ENCODE results near the gene UNC5A.

UNC5A gene

DNA sequence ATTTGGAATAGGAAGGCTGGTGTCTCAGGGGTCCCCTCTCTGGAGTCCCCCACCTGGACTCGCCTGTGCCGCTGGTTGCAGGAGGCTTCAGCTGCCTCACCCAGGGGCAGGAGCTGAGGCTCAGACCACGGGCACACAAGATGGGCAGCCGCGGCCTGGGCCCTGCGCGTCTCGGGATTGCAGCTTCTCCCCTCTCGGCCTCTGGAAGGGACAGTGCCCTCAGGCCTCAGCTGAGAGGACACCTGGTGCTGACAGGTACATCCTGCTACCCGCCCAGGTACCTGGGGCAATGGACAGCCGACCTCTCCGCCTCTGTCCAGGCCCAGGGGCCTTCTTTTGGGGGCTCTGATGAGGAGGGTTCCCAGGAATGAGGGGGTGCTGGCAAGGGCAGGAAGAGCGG, 38.3 kb downstream of the UNC5A start:
- DNase-seq, result no peak
- Histone ChIP-seq H4K8ac (ENCODE audit: low read depth, low read length) (no peak overlapping the region), H3K18ac (ENCODE audit: low read length) (no peak overlapping the region), H4K5ac (ENCODE audit: low read length) (no peak overlapping the region), H2BK15ac (replicated peaks; ENCODE audit: low read depth) (no peak overlapping the region), H2BK5ac (ENCODE audit: low read length) (no peak overlapping the region), H3K36me3 (ENCODE audit: control insufficient read depth, insufficient read depth, low read length) (no peaks in the 10 kb centered on the region), H3K79me2 (ENCODE audit: control insufficient read depth, insufficient read depth, low read length) (no peaks in the 10 kb centered on the region), H3K27me3 (ENCODE audit: insufficient read depth, low read length, poor library complexity) (no peaks in the 10 kb centered on the region), H2BK120ac (ENCODE audit: low read depth, low read length) (no peak overlapping the region), H3K56ac (ENCODE audit: low read length) (no peak overlapping the region), H3K4me3 (ENCODE audit: low read length) (no peak overlapping the region), H3K23ac (ENCODE audit: low read length) (no peak overlapping the region), H3K79me1 (ENCODE audit: low read length) (no peaks in the 10 kb centered on the region), H2AK5ac (ENCODE audit: low read length) (no peak overlapping the region), H3K27ac (ENCODE audit: low read depth, low read length) (no peak overlapping the region), H3K9ac (ENCODE audit: low read length) (no peak overlapping the region), H3K4me2 (ENCODE audit: low read length) (no peak overlapping the region), H3K4ac (ENCODE audit: low read depth, low read length) (no peak overlapping the region), H3K4me1 (ENCODE audit: control insufficient read depth, low read depth, low read length) (no peaks in the 10 kb centered on the region)
- WGBS (ENCODE audit: extremely low coverage, insufficient coverage, low lambda C conversion rate), result no CpG with 5 or more reads among the region's 13 CpGs

DNA sequence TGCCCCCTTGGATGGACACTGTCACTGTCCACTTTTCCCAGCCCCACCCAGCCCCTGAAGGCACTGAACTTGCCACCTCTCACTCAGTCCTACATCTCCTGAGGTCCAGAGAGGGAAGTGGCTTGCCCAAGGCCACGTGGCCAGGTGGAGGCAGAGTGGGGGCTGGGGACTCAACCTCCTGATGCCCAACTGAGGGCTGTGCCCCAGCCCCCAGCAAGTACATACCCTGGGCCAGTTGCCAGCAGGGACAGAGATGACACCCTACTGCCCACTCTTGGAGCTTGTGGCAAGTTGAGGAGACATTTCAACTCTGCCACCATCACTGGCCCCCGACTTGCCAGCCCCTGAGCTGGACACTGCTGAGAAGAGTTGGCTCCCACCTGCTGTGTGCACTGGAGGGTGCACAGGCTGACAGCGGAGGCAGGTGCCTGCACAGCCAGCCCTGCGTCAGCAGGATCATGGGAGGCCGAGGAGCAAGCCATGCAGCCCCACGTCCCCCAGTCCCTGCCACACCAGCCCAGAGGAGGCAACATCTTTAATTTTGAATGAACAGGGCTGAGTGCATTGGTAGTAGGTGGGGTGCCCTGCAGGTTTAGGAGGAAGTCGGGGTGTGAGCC, 39.4 kb downstream of the UNC5A start:
- no peaks in the 10 kb centered on the region for H3K4me1 ChIP-seq (ENCODE audit: control insufficient read depth, low read depth, low read length)
- no peak overlapping the region for H4K8ac ChIP-seq (ENCODE audit: low read depth, low read length)
- H2BK5ac ChIP-seq (ENCODE audit: low read length), result no peak overlapping the region
- no peak overlapping the region for H2AK5ac ChIP-seq (ENCODE audit: low read length)
- H4K5ac ChIP-seq (ENCODE audit: low read length), result no peak overlapping the region
- no peak overlapping the region for H2BK120ac ChIP-seq (ENCODE audit: low read depth, low read length)
- H3K4me3 ChIP-seq (ENCODE audit: low read length), result no peak overlapping the region
- H3K79me2 ChIP-seq (ENCODE audit: control insufficient read depth, insufficient read depth, low read length), result no peaks in the 10 kb centered on the region
- no peak for DNase-seq
- H3K27me3 ChIP-seq (ENCODE audit: insufficient read depth, low read length, poor library complexity), result no peaks in the 10 kb centered on the region
- WGBS (ENCODE audit: extremely low coverage, insufficient coverage, low lambda C conversion rate), result no CpG with 5 or more reads among the region's 7 CpGs
- H3K56ac ChIP-seq (ENCODE audit: low read length), result no peak overlapping the region
- no peak overlapping the region for H3K4me2 ChIP-seq (ENCODE audit: low read length)
- no peak overlapping the region for H3K4ac ChIP-seq (ENCODE audit: low read depth, low read length)
- H3K79me1 ChIP-seq (ENCODE audit: low read length), result no peaks in the 10 kb centered on the region
- no peak overlapping the region for H3K27ac ChIP-seq (ENCODE audit: low read depth, low read length)
- H3K18ac ChIP-seq (ENCODE audit: low read length), result no peak overlapping the region
- H3K36me3 ChIP-seq (ENCODE audit: control insufficient read depth, insufficient read depth, low read length), result no peaks in the 10 kb centered on the region
- H3K23ac ChIP-seq (ENCODE audit: low read length), result no peak overlapping the region
- no peak overlapping the region for H3K9ac ChIP-seq (ENCODE audit: low read length)
- H2BK15ac ChIP-seq (replicated peaks; ENCODE audit: low read depth), result no peak overlapping the region

DNA sequence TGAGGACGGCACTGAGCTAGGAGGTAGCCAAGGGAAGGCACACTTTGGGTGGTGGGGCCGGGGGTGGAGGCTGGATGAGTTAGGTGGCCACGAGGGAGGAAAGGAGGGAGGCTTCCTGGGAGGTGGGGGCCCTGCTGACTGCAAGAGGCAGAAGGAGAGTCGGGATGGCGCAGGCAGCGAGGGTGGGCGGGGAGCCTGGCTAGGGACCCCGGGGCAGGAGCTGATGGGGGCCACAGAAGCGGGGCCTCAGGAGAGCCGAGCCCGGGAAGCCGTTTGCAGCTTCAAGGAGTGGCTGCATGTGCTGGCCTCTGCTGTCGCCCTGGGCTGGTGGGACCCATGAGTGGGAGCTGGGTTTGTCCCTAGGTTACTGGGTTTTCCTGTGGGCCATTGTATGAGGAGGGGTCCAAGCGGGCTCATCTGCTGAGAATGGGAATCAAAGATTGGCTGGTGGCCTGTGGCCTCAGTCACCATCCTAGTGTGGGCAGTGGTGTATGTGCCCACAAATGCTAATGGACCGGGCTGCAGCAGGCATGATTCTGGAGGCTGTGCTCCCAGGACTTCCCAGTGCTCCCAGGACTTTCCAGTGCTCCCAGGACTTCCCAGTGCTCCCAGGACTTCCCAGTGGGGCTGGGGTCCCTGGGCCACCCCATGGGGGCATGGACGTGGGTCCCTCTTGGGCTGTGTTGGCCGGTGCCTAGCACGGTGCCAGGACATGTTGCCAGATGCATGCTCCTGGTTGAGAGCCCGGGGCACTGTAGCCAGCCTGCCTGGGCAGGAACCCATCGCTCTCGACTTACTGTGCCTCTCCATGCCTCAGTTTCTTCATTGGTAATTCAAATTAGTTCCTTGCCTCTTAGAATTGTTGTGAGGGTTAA, 40.2 kb downstream of the UNC5A start:
- H2BK5ac ChIP-seq (ENCODE audit: low read length), result no peak overlapping the region
- no peak overlapping the region for H3K4me3 ChIP-seq (ENCODE audit: low read length)
- no peaks in the 10 kb centered on the region for H3K79me1 ChIP-seq (ENCODE audit: low read length)
- no peak overlapping the region for H2AK5ac ChIP-seq (ENCODE audit: low read length)
- no peaks in the 10 kb centered on the region for H3K36me3 ChIP-seq (ENCODE audit: control insufficient read depth, insufficient read depth, low read length)
- H3K56ac ChIP-seq (ENCODE audit: low read length), result no peak overlapping the region
- H4K5ac ChIP-seq (ENCODE audit: low read length), result no peak overlapping the region
- H3K18ac ChIP-seq (ENCODE audit: low read length), result no peak overlapping the region
- WGBS (ENCODE audit: extremely low coverage, insufficient coverage, low lambda C conversion rate), result no CpG with 5 or more reads among the region's 21 CpGs
- H3K9ac ChIP-seq (ENCODE audit: low read length), result no peak overlapping the region
- H3K4ac ChIP-seq (ENCODE audit: low read depth, low read length), result no peak overlapping the region
- H3K4me1 ChIP-seq (ENCODE audit: control insufficient read depth, low read depth, low read length), result no peaks in the 10 kb centered on the region
- H2BK15ac ChIP-seq (replicated peaks; ENCODE audit: low read depth), result no peak overlapping the region
- H4K8ac ChIP-seq (ENCODE audit: low read depth, low read length), result no peak overlapping the region
- H3K27ac ChIP-seq (ENCODE audit: low read depth, low read length), result no peak overlapping the region
- H3K23ac ChIP-seq (ENCODE audit: low read length), result no peak overlapping the region
- H3K79me2 ChIP-seq (ENCODE audit: control insufficient read depth, insufficient read depth, low read length), result no peaks in the 10 kb centered on the region
- H3K4me2 ChIP-seq (ENCODE audit: low read length), result no peak overlapping the region
- DNase-seq, result no peak
- H2BK120ac ChIP-seq (ENCODE audit: low read depth, low read length), result no peak overlapping the region
- no peaks in the 10 kb centered on the region for H3K27me3 ChIP-seq (ENCODE audit: insufficient read depth, low read length, poor library complexity)

DNA sequence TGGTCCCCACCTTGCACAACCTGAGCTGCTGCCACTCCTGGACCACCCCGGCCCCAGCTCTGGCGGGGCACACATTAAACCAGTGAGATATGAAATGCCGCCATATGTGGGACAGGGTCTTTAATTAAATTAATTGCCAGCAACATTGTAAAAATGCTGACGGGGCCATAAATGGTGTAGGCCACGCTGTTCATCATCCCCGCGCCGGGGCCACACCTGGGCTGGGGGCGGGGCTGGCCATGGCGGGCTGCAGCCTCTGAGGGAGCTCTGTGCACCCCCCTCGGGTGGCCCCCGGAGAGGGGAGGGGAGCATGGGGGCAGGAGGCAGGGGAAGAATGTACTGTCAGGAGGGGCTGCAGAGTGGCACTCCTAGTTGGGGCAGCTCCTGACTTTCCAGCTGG, 41.0 kb downstream of the UNC5A start:
- H2AK5ac ChIP-seq (ENCODE audit: low read length), result no peak overlapping the region
- WGBS (ENCODE audit: extremely low coverage, insufficient coverage, low lambda C conversion rate), result no CpG with 5 or more reads among the region's 12 CpGs

DNA sequence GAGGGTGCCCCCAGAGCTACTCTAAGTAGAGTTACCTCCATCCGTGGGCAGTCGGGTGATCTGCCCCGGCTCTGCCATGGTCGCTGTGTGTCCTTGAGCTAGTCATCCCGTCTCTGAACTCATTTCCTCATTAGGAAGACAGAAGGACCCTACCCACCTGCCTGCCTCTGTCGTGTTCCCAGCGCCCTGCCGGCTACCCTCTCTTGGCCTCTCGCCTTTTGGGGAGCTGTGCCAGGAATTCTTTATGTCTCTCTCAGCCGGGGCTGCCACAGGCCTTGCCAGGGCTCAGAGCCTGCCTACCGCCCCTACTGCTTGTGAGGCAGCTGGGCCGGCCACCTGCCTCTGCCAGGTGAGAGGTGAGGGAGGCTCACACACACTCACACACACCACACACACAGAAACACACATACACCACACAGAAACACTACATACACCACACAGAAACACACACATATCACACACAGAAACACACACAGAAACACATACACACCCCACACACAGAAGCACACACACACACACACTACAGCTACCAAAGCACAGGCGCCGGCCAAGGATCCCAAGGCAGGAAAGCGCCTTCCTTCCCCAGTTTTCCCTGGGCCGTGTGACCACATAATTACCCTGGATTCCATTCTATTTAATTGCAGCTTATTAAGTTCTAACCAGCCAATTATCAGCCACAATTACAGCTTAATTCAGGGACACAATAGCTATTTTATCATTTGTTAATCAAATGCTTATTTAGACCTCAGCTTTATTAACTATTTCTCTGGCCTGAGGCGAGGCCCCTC, 41.7 kb downstream of the UNC5A start:
- H2AK5ac ChIP-seq (ENCODE audit: low read length), result no peak overlapping the region
- DNase-seq, result no peak
- H4K5ac ChIP-seq (ENCODE audit: low read length), result no peak overlapping the region

More for the DNA sequence above, 41.0 kb downstream of the UNC5A start:
- H3K9ac ChIP-seq (ENCODE audit: low read length), result no peak overlapping the region
- H3K18ac ChIP-seq (ENCODE audit: low read length), result no peak overlapping the region
- no peak overlapping the region for H3K4me2 ChIP-seq (ENCODE audit: low read length)
- no peak overlapping the region for H4K5ac ChIP-seq (ENCODE audit: low read length)
- no peaks in the 10 kb centered on the region for H3K79me1 ChIP-seq (ENCODE audit: low read length)
- H3K56ac ChIP-seq (ENCODE audit: low read length), result no peak overlapping the region
- H2BK15ac ChIP-seq (replicated peaks; ENCODE audit: low read depth), result no peak overlapping the region
- no peak overlapping the region for H3K23ac ChIP-seq (ENCODE audit: low read length)
- no peak overlapping the region for H3K4ac ChIP-seq (ENCODE audit: low read depth, low read length)
- H3K27ac ChIP-seq (ENCODE audit: low read depth, low read length), result no peak overlapping the region
- no peak for DNase-seq
- no peak overlapping the region for H4K8ac ChIP-seq (ENCODE audit: low read depth, low read length)
- no peak overlapping the region for H2BK120ac ChIP-seq (ENCODE audit: low read depth, low read length)
- H3K27me3 ChIP-seq (ENCODE audit: insufficient read depth, low read length, poor library complexity), result no peaks in the 10 kb centered on the region
- no peaks in the 10 kb centered on the region for H3K79me2 ChIP-seq (ENCODE audit: control insufficient read depth, insufficient read depth, low read length)
- H3K36me3 ChIP-seq (ENCODE audit: control insufficient read depth, insufficient read depth, low read length), result no peaks in the 10 kb centered on the region
- H2BK5ac ChIP-seq (ENCODE audit: low read length), result no peak overlapping the region
- no peaks in the 10 kb centered on the region for H3K4me1 ChIP-seq (ENCODE audit: control insufficient read depth, low read depth, low read length)
- no peak overlapping the region for H3K4me3 ChIP-seq (ENCODE audit: low read length)

More for the DNA sequence above, 41.7 kb downstream of the UNC5A start:
- H3K4ac ChIP-seq (ENCODE audit: low read depth, low read length), result no peak overlapping the region
- no peak overlapping the region for H3K27ac ChIP-seq (ENCODE audit: low read depth, low read length)
- H3K27me3 ChIP-seq (ENCODE audit: insufficient read depth, low read length, poor library complexity), result no peaks in the 10 kb centered on the region
- no peaks in the 10 kb centered on the region for H3K79me2 ChIP-seq (ENCODE audit: control insufficient read depth, insufficient read depth, low read length)
- no peaks in the 10 kb centered on the region for H3K36me3 ChIP-seq (ENCODE audit: control insufficient read depth, insufficient read depth, low read length)
- no peak overlapping the region for H3K9ac ChIP-seq (ENCODE audit: low read length)
- no peaks in the 10 kb centered on the region for H3K79me1 ChIP-seq (ENCODE audit: low read length)
- no peak overlapping the region for H3K56ac ChIP-seq (ENCODE audit: low read length)
- no peak overlapping the region for H3K4me2 ChIP-seq (ENCODE audit: low read length)
- no peak overlapping the region for H3K18ac ChIP-seq (ENCODE audit: low read length)
- H2BK5ac ChIP-seq (ENCODE audit: low read length), result no peak overlapping the region
- H3K4me3 ChIP-seq (ENCODE audit: low read length), result no peak overlapping the region
- no peak overlapping the region for H4K8ac ChIP-seq (ENCODE audit: low read depth, low read length)
- WGBS (ENCODE audit: extremely low coverage, insufficient coverage, low lambda C conversion rate), result no CpG with 5 or more reads among the region's 17 CpGs
- no peaks in the 10 kb centered on the region for H3K4me1 ChIP-seq (ENCODE audit: control insufficient read depth, low read depth, low read length)
- H2BK120ac ChIP-seq (ENCODE audit: low read depth, low read length), result no peak overlapping the region
- no peak overlapping the region for H2BK15ac ChIP-seq (replicated peaks; ENCODE audit: low read depth)
- no peak overlapping the region for H3K23ac ChIP-seq (ENCODE audit: low read length)
